HT1080 (cell line): ENCODE results near the gene ABLIM2. TPM values are rescaled to one million over a fixed set of nuclear protein-coding genes. Genes with fewer than 3 reads are reported as not detected.

Source experiments
- DNase-seq: peaks from one replicate; pipeline ENCODE4 v3.0.0-alpha.2; 2015; ENCODE audit warnings: low read depth
- total RNA-seq: library from RNA; depleted of rRNA; stranded (reverse); fragments of >200 nt; shearing (Covaris generic); gene quantifications from 2 replicates; pipeline ENCODE4 v1.2.3, GENCODE V29; 2014

ABLIM2 gene
- total RNA-seq, 1 experiment from 2014 or later, result 0.19 TPM

DNA sequence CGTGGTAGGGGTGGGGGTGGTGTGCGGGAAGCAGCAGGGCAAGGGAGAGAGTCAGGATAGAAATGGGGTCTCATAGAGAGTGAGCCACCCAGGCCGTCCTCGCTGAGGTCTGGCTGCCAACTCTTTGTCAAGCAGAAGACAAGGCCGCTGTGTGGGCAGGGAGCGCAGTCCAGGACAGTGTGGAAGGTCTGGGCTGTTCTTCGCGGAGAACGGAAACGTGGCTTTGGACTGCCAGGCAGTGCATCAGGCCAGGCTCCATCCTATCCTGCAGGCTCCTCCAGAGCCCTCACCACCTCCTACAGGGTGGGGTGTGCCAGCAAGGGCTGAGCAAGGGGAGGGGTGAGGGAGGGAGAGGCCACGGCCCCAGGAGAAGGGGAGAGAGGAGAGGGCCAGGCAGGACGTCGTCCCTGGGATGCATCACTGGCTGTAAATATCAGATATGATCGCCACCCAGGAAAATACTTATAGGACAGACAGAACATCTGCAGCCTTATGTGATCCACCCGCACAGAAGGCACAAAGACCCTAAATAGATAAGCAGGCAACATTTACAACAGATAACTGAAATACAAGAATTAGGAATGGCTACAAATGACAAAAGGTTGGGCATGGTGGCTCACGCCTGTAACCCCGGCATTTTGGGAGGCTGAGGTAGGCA lies 85.3 kb downstream of the ABLIM2 start:
- no peak for DNase-seq

DNA sequence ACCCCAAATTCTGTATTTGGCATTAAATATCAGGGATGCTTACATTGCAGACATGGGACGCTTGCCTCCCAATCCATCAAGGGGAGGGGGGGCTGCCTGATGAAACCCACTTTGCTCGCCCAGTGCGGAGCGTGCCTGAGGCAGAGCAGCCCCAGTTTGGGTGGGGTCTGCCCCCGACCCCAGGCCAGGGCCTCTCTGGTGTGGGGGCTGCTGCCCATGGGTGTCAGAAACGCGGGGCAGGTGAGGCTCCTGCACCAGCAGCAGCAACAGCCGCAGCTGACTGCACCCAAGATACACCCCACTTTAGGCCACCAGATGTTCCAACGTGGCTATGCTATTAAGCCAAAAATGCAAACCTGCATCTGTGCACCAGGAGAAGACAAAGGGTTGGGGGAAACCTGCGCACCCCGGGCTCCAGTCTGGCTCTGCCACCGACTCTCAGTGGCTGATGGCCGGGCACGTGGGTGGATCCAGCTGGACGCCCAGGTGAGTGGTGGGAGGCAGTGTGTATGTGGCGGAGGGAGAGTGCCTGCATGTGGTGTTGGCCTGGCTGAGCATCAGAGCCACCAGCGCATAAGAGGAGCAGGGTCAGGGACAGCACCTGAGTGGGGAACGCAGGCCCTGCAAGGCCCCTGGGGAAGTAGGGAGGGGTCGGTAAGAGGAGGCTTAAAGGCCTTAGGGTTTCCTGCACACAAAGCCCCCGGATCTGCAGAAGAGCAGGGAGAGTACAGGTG lies 86.2 kb downstream of the ABLIM2 start:
- no peak for DNase-seq

- DNase-seq, result no peak
Observed at GRCh38 chr4:8071766-8072165, 86.8 kb downstream of the ABLIM2 start.

DNA sequence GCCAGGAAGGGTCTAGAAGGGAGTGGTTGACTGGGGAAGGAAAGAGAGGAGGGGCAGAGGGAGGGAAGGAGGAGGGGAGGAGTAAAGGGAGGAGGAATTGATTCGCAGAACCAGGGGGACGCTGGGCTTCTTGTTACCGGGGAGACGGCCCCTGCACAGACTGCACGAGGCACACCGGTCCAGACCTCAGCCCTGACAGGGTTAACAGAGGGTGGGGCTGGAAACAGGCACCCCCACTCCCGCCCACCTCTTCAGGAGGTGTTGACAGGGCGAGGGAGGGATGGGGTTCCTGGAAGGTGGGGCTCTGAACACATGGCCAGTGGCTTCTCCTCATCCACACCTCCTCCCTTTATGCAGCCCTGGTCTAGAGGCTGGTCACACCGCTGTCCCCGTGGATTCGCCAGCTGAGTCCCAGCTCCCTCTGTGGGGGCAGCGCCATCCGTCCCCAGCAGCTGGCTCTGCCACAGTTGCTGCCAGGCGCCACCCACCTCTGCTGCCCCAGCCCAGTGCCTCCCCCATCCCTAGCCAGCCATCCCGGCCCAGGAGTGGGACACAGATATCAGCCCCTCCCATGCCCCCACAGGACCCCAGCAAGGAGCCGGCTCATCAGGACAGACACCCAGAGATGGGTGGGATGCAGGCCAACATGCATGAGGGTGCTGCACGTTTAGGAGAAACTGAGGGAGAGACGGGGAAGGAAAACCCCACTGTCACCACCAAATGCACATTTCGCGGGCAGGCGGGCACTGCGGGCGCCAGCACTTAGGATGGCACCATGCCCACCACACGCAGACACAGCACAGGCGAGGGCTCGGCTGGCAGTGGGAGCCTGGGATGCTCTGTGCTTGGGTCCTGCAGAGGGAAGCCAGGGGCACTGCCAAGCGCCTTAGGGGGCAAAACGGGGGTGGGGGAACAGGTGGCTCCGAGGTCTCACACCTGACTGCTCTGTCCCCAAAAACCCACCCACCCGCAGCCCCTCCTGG lies 87.6 kb downstream of the ABLIM2 start:
- DNase-seq, result no peak

- DNase-seq, result no peak
Observed at GRCh38 chr4:8069102-8069752, 89.4 kb downstream of the ABLIM2 start.

DNA sequence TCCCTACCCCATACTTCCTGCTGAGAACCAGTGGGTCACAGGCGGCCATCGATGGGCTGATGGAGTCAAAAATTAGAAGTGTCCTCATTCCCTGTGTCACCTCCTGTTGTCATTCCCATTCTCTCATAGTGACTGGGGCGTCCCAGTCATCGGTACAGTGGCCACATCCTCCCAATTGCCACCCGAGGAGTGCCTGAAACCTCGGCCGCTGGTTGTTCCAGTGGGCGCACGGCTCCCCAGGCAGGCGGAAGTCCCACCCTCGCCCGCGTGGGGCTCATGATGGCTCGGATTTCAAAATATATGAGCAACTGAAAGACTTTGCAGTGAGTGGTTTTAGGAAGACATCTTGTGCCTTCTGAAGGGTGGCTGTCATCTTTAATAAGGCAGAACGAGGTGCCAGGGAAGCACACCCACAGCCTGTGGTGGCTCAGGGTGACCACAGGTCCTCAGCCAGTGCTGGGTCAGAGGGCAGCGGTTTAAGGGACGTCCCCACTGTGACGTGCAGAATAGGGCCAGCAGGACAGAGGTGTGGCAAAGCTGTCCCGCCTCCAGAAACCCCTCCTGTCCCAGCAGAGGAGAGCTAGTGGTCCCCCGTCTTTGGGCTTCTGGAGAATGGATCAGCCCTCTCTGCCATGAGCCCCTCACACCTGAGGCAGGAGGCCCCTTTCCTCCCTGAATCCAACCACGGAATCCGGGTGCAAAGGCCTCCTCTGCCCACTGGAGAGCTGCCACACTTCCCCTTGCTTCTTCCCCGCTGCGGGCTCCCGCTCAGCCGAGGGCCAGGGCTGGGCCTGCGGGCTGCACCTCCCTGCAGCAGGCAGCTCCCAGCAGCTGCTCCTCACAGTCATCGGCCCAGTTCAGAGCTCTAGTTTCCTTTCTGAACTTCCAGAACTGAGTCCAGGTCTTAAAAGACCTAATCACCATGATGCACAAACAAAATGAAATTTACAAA lies 90.4 kb downstream of the ABLIM2 start:
- no peak for DNase-seq

DNA sequence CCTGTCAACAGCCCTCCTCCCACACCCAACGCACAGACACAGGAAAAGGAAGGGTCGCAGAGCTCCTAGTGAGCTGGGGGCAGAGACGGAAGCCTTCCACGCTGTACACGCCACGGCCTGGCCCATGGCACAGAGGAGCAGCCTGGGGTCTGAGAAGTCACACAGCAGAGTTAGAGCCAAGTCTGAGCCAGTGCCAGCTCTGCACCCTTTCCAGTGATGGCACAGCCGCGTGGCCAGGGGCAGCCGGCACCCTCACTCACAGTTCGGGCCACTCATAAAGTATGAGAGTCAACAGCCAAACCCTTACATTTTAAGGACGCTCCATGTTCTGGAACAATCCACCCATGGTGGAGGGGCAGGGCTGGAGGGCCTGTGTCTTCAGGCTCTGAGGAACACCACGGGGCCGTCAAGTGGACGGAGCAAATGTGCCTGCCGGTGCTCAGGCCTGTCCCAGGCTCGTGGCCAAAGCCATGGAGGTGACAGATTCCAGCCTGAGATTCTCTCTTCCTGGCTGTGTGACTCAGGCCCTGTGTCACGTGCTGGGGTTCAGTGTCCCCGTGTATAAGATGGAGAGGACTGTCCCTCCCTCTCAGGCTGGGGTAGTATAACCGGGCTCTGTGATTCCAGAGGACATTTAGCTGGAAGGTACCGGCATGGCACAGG lies 91.2 kb downstream of the ABLIM2 start:
- DNase-seq, result no peak

DNA sequence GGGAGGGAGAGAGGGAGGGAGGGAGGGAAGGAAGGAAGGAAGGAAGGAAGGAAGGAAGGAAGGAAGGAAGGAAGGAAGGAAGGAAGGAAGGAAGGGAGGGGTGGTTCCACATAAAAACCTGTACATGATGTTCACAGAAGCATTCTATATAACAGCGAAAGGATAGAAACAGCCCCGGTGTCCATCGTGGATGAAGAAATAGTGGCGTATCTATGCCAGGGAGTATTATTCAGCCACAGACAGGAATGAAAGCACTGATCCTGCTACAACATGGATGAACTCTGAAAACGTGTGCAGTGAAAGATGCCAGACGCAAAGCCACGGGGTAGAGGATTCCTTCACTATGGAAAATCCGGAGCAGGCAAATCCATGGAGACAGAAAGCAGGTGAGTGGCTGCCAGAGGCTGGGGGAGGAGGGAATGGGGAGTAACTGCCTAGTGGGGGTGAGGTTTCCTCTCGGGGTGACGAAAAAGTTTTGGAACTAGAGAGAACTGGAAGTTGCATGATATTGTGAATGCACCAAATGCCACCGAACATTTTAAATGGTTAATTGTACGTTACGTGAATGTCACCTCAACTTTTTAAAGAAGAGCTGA lies 92.2 kb downstream of the ABLIM2 start:
- no peak for DNase-seq

GRCh38 chr4:8063974-8064563 lies 94.5 kb downstream of the ABLIM2 start:
- no peak for DNase-seq

- DNase-seq, result no peak
Observed at GRCh38 chr4:8061573-8061972, 97.0 kb downstream of the ABLIM2 start.

GRCh38 chr4:8061145-8061544 lies 97.5 kb downstream of the ABLIM2 start:
- DNase-seq, result no peak

DNA sequence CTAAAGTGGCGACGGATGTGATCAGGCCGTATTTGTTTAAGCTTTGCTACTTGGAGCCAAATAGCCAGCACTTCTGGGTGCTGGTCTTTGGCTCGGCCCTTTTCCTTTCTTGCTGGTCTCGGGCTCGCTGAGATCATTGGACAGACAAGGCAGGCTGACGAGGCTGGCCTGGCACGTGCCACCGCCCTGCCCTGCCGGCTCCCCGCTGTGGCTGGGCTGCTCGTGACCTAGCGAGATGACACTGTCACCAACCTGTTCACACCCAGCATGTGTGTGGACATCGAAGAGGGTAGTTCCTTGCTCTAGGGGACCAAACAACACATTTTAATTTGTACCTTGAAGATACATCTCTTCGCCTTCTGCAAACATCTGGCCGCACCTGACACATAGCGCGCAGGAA lies 98.0 kb downstream of the ABLIM2 start:
- DNase-seq, result no peak

- no peak for DNase-seq
Observed at GRCh38 chr4:8058031-8058479, 100.6 kb downstream of the ABLIM2 start.

GRCh38 chr4:8055206-8055605 lies 103.4 kb downstream of the ABLIM2 start:
- no peak for DNase-seq

- DNase-seq, result no peak
Observed at GRCh38 chr4:8053688-8054449, 104.7 kb downstream of the ABLIM2 start.

GRCh38 chr4:8052160-8052691 lies 106.4 kb downstream of the ABLIM2 start:
- no peak for DNase-seq

DNA sequence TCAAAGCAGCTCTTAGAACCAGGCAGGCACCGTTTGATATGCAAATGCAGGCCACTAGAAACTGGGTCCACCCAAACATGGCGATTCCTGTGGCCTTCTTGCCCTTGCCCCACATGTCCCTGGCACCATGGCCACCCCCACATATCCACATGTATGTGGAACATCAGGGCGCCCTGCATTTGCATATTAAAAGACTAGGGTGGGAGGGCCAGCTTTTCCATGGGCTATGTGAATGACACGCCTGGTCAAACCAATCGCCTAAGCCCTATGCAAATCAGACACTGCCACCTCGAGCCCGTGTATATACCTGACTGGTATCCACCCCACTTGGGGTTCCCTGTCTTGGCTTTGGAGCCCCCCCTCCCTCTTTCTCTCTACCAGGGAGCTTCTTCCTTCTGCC lies 107.0 kb downstream of the ABLIM2 start:
- no peak for DNase-seq
